IPS-11a (cell line): Measurements from ENCODE around the gene OR9G1.
"Not testable (repeated sequence)": the region's sequence is repeated elsewhere in the genome, so short reads cannot be mapped to it uniquely, and the experiment has no call there.

Source experiments
- H3K4me3 ChIP-seq: one replicate; pipeline ENCODE4 v1.5.1; 2013; ENCODE audit warnings: low read depth, low read length, control low read depth

OR9G1 gene, protein sequence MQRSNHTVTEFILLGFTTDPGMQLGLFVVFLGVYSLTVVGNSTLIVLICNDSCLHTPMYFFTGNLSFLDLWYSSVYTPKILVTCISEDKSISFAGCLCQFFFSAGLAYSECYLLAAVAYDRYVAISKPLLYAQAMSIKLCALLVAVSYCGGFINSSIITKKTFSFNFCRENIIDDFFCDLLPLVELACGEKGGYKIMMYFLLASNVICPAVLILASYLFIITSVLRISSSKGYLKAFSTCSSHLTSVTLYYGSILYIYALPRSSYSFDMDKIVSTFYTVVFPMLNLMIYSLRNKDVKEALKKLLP

DNA sequence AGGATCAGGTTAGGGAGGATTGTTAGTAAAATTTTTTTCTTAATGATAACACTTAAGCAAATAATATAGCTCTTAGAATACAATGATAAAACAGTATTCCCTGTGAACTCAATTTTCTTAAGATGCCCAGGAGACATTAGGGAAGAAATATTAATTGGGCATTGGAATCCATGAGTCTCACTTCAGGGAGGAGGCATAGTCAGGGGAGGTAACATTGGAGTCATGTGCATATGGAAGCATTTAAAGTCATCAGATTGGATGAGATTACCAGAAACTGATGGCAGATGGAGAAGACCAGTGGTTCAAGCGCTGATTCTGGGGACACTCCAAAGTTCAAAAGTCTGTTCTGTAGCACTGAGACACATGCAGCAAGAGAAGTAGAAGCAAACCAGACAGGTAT, at the start of gene OR9G1:
TSS of gene OR9G1 (plus strand) at position 301 of the 400 bp plus-strand sequence. CDS start 1,293 bp downstream, outside the sequence.
- H3K4me3 ChIP-seq = no peak within 1 kb of the TSS

DNA sequence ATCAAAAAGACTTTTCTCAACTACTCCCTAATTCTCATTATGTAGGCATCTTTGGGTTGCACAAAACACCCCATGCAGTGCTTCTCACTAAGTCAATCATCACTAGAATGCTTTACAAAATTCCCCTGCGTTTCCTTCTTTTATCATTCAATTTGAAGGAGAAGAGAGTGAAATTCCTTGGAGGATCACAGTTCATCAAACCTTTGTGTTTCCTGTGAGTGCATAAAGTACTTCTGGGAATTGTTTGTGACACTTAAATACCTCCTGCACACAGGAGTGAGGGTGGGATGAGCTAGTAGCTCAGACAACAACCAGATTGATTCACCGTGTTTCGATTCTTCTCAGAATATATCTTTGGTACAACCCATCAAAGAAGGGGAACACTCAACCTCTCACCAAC, 39.1 kb upstream of the OR9G1 start:
- no peak overlapping the region for H3K4me3 ChIP-seq

DNA sequence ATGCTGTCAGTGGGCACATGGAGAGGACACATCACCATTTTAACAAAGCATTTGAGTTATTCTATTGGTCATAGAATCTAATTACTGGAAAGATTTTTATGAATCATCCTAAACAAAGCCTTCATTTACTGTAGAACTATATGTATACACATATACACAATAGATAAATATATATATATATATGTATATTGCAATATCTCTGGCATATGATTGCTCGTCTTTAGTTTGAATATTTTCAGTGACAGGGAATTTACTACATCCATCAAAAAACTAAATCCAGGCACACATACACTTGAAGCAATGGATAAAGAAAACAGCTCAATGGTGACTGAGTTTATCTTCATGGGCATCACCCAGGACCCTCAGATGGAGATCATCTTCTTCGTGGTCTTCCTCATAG, 35.5 kb upstream of the OR9G1 start, which contains the start of gene OR5AR1:
TSS of gene OR5AR1 (plus strand) at position 301 of the 400 bp plus-strand sequence. CDS start at position 301, 0 bp downstream.
- H3K4me3 ChIP-seq = no peak within 1 kb of the TSS

DNA sequence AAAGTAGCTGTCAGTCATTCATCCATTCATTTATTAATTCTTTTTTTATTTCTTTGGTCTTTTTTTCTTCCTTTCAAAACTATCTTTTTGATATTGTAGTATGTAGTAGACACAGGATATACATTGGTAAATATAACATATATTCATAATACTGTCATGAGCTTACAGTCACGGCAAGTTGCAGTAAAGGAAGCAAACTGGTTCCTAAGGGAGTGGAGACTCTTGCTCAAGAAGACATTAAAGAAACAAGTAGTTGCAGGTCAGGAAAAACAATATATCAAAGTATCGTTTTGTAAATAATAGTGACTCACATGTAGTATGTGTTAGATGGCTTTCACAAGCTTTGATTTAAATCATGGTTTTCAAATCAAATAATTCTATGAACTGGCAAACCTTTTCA, 27.9 kb upstream of the OR9G1 start:
- no peak overlapping the region for H3K4me3 ChIP-seq

DNA sequence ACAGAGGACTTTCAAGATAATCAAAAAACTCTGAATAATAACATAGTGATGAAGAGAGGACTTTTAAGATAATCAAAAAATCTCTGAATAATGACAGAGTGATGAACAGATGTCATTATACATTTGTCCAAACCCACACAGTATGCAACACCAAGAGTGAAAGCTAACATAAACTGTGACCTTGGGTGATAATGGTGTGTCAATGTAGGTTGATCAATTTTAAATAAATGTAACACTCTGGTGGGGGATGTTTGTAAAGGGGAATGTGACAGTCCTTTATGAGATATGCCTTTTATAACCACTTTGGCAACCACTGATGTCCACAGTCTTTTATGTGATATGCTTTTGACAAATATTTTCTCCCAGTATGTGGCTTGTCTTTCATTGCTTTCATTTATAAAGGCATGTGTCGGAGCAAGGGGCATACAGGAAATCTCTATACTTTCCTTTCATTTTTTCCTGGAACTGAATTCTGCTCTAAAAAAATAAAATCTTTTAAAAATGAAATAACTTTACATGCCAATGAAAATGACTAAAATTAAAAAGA, 10.3 kb upstream of the OR9G1 start:
- no peak overlapping the region for H3K4me3 ChIP-seq

DNA sequence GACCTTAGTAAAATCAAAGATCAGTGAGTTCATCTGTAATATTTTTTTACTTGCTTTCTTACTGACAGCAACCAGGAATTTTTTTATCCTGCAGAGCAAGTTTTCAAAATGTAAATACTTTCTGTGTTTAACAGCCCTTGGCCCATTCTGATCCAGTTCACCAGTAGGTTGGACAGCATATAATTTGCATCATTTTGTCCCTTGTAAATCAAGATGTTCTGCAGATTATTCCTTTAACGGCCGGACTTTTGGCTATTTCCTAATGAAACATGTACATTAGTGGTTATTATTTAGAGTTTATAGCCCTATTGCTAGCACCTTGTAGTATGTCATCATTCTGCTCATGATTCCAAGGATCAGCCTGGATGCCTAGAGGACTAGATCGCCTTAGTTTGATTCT, 7.7 kb upstream of the OR9G1 start:
- not testable (repeated sequence) for H3K4me3 ChIP-seq

DNA sequence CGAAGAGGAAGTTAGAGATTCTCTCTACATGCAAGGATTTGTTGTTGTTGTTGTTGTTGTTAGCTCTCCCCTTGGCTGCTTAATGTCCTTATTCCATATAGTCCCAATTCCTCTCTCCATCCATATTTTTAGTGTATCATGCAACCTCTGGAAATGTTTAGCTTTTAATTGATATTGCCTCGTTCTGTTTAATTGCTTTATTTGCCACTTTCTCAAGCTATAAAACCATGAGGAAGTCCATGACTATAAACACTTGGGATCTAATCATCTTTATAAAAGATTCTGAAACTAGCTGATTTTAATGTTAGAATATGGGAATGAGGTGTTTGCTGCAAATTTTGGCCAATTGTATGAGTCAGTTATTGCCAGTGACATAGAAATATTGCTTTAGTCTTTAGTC, 5.5 kb upstream of the OR9G1 start:
- no peak overlapping the region for H3K4me3 ChIP-seq

DNA sequence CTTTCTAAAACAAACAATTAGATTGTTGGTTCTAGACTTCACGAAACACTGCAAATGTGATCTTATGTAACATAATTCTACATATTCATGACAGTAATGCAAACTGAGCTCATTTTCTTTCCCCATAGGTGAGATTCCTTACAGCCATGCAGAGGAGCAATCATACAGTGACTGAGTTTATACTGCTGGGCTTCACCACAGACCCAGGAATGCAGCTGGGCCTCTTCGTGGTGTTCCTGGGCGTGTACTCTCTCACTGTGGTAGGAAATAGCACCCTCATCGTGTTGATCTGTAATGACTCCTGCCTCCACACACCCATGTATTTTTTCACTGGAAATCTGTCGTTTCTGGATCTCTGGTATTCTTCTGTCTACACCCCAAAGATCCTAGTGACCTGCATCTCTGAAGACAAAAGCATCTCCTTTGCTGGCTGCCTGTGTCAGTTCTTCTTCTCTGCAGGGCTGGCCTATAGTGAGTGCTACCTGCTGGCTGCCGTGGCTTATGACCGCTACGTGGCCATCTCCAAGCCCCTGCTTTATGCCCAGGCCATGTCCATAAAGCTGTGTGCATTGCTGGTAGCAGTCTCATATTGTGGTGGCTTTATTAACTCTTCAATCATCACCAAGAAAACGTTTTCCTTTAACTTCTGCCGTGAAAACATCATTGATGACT, 1.5 kb downstream of the OR9G1 start:
- H3K4me3 ChIP-seq = no peak overlapping the region

DNA sequence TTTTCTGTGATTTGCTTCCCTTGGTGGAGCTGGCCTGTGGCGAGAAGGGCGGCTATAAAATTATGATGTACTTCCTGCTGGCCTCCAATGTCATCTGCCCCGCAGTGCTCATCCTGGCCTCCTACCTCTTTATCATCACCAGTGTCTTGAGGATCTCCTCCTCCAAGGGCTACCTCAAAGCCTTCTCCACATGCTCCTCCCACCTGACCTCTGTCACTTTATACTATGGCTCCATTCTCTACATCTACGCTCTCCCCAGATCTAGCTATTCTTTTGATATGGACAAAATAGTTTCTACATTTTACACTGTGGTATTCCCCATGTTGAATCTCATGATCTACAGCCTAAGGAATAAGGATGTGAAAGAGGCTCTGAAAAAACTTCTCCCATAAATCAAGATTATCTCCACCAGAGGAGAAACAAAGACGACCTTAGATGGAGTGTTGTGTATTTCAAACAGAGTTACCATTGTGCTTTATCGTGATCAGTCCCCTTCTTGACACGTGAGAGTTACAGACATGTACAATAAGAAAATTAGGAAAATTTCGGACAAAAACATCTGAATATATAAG, 2.1 kb downstream of the OR9G1 start:
- no peak overlapping the region for H3K4me3 ChIP-seq

DNA sequence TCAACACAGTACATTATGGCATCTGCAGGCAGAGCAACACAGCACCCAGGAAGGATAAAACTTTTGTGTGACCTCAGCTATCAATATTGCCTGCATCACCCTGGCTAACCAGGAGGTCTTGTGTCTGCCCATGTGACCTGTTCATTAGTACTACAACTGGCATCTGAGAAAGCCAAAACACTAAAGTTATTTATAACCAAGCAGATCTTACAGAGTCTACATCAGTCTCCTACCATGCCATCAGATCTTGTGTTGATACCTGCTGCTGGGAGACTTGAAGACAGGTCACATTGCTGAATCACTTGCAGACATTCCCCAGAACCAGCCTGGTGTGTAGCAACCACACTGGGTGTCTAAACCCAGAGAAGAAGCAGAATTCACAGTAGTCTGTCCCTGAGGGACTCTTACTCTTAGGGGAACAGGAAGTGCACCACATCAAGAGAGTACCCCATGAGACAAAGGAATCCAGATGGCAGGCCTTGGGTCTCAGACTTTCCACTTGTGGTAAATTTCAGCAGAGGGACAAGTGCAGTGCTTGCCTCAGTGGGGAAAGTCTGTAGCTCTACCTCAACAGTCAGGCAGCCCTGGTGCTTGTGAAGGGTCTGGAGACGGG, 7.0 kb downstream of the OR9G1 start:
- no peak overlapping the region for H3K4me3 ChIP-seq

DNA sequence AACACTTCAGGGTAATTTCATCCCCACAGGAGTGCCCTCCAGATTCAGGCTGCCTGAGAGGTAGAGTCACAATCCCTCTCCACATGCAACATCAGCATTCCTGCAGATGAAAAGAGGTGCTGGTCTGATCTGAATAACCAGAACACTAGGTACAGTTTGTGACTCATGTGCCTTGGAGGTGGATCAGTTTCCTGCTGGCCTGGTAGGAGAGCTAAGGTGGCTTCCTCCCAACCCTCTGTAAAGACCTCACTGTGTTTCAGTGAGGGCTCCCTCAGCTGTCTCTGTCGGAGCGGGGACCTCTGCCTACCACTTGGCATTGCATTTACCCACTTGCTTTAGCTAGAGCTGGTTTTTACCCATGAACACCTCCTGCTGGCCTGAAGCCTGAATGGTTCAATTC, 7.6 kb downstream of the OR9G1 start:
- no peak overlapping the region for H3K4me3 ChIP-seq

DNA sequence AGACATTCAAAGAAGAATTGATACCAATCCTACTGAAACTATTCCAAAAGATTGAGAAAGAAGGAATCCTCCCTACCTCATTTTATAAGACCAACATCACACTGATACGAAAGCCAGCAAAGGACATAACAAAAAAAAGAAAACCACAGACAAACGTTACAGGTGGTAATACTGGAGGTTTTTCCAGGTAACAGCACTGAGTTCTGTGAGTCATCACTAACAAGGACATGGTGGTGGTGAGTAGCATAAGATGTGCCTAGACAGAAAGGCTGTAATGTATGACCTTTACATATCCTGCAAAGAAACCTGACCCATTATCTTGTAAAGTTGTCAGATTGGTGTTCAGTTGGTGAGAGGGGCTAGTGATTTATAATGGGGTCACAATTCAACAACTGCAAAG, 15.3 kb downstream of the OR9G1 start:
- no peak overlapping the region for H3K4me3 ChIP-seq

DNA sequence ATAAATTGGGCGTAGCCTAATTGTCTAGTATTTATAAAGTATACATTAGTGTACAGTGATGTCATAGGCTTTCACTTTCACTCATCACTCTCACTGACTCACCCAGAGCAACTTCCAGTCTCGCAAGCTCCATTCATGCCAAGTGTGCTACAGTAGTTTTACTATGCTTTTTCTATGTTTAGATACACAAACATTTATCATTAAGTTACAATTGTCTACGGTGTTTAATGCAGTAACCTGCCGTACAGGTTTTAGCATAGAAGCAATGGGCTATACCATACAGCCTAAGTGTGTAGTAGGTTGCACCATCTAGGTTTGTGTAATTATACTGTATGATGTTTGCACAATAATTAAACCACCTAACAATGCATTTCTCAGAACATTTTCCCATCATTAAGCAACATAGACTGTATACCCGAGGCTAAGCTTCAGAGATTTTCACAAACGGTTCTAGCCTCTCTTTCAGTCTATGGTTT, 17.5 kb downstream of the OR9G1 start:
- no peak overlapping the region for H3K4me3 ChIP-seq

DNA sequence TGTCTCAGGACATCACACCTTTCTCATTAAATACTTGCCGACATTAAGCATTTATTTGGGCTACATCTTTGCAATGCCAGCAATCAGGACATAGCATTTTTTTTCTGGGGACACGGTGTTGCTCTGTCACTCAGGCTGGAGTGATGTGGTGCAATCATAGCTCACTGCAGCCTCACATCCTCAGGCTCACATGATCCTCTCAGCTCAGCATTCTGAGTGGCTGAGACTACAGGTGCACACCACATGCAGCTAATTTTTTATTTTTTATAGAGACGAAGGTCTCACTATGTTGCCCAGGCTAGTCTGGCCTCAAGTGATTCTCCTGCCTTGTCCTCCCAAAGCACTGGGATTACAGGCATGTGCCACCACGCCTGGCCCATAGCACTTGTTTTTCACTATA, 21.6 kb downstream of the OR9G1 start:
- H3K4me3 ChIP-seq = no peak overlapping the region

DNA sequence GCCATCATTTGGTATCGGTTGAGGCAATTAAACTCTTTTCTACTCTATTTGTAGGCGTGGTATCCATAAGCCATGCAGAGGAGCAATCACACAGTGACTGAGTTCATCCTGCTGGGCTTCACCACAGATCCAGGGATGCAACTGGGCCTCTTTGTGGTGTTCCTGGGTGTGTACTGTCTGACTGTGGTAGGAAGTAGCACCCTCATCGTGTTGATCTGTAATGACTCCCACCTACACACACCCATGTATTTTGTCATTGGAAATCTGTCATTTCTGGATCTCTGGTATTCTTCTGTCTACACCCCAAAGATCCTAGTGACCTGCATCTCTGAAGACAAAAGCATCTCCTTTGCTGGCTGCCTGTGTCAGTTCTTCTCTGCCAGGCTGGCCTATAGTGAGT, 41.2 kb downstream of the OR9G1 start:
- H3K4me3 ChIP-seq = no peak overlapping the region

DNA sequence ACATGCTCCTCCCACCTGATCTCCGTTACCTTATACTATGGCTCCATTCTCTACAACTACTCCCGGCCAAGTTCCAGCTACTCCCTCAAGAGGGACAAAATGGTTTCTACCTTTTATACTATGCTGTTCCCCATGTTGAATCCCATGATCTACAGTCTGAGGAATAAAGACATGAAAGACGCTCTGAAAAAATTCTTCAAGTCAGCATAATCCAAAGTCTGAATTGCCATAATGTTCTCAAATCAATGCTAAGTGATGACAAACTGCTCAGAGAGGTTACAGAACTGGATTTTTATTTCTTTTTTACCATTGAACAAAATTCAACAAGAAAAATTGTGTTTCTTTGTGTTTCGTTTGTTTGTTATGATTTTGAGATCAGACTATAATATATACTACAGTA, 42.0 kb downstream of the OR9G1 start:
- no peak overlapping the region for H3K4me3 ChIP-seq

DNA sequence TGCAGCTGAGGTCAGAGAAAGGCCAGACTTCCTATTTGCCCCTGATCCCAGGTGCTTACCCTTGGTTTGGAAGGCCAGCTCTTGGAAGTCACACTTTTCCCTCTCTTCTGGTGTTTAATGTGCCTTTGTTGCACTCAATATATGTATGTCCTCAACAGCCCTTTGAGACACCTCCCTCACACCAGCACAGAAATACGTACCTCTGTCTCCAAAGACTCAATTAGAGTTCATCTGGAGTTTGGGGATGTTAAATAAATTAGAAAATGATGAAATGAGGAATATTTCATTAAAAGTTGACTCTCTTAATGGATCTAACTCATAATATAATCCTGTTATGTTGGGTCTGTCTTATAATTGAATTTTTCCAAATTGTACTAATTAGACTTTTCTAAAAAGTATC, 49.7 kb downstream of the OR9G1 start, which contains the start of gene OR9G4:
TSS of gene OR9G4 (minus strand) at position 101 of the 400 bp plus-strand sequence. CDS start 4,931 bp downstream, outside the sequence.
- H3K4me3 ChIP-seq = no peak within 1 kb of the TSS

DNA sequence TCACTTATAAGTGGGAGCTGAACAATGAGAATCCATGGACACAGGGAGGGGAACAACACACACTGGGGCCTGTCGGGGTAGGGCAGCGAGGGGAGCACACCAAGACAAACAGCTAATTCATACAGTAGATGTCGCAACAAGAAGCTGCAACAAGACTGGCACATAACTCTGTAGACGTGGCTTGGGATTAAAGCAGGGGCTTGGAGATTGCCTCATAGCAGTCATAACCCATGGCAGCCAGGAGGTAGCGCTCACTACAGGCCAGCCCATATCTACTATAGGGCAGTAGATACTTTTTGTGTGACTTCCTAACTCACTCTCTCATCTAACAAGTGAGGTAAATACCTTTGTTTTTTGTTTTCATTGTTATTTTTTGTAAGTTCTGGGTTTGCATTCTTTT, 51.3 kb downstream of the OR9G1 start:
- no peak overlapping the region for H3K4me3 ChIP-seq

DNA sequence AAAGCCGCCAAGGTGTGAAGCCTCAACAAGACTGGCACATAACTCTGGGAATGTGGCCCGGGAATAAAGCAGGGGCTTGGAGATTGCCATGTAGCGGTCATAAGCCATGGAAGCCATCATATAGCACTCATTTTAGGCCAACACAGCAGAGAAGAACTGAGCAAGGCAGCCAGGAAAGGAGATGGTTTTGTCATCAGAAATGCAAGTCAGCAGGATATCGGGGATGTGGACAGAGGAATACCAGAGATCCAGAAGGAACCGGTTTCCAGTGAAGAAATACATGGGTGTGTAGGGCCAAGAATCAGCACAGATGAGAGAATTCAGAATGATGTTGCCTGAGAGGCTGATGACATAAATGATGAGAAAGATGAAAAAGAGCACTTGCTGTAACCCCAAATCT, 52.6 kb downstream of the OR9G1 start:
- H3K4me3 ChIP-seq = no peak overlapping the region
